ENCODE measurements around the gene UBE3C. TPM values are rescaled to one million over a fixed set of nuclear protein-coding genes. Genes with fewer than 3 reads are reported as not detected.
A peak's percentile ranks its signal among the peaks of the same experiment; 100 is the strongest.

Gene UBE3C
- total and polyA plus RNA-seq, 7 experiments from 2014 or later: 21.3 to 64.6 (median 53.9) TPM

- Histone ChIP-seq H3K27ac (ENCODE audit: low read depth, low read length) (no peak overlapping the region), H3K4me1 (ENCODE audit: control insufficient read depth in 2 of 2, insufficient read depth in 2 of 2, low read length in 2 of 2) (peaks cover 37 to 42% of the 10 kb centered on the region in 2 donors), H3K27me3 (ENCODE audit: control insufficient read depth in 2 of 2, insufficient read depth in 2 of 2, low read length in 2 of 2) (no peaks in the 10 kb centered on the region), H3K36me3 (ENCODE audit: control insufficient read depth in 2 of 3, insufficient read depth in 3 of 3, low read length in 3 of 3) (peaks cover 0 to 9% (median 0%) of the 10 kb centered on the region in 3 experiments), H3K9me3 (ENCODE audit: control insufficient read depth in 2 of 3, low read length in 3 of 3) (no peaks in the 10 kb centered on the region), H3K4me3 (ENCODE audit: low read length) (no peak overlapping the region)
- H3K4me1 Mint-ChIP-seq: peaks cover 44 to 91% (median 87%) of the 10 kb centered on the region in 7 donors
- ATAC-seq (no peak), DNase-seq (peak in 1 of 9 donors; percentile 15)
- H3K27me3 Mint-ChIP-seq: no peaks in the 10 kb centered on the region
- H3K9me3 Mint-ChIP-seq: no peaks in the 10 kb centered on the region
- intact Hi-C loops (cut with micrococcal nuclease): loop anchor here (5.0 to 10.0 kb wide), 2 partner anchors 499 to 1559 kb away; partner anchors contain the start of genes NCAPG2 (in 1 of the 2) and RNF32 (in 1 of the 2)
- H3K27ac Mint-ChIP-seq: peak overlapping the region in 4 of 9 donors; percentile 17 to 49 (median 32)
- POLR2A ChIA-PET: no interaction called here
- peak overlapping the region in 8 of 10 donors; percentile 3 to 51 (median 45) for H3K4me3 Mint-ChIP-seq
- peaks cover 4 to 43% (median 26%) of the 10 kb centered on the region in 5 donors for H3K36me3 Mint-ChIP-seq
- CTCF ChIA-PET: interaction anchor here (0.6 kb wide), 1 partner anchor 158 kb away, joined by 3 read pairs; no protein-coding TSS in a partner anchor
Measured at GRCh38 chr7:157143788-157144187, 5.1 kb downstream of the UBE3C start.

GRCh38 chr7:157149317-157149716, 10.6 kb downstream of the UBE3C start:
- no peaks in the 10 kb centered on the region for H3K9me3 ChIP-seq (ENCODE audit: control insufficient read depth in 2 of 3, low read length in 3 of 3)
- H3K4me3 Mint-ChIP-seq: peak overlapping the region in 3 of 10 donors; percentile 21 to 35 (median 27)
- H3K4me1 ChIP-seq (ENCODE audit: control insufficient read depth in 2 of 2, insufficient read depth in 2 of 2, low read length in 2 of 2): peaks cover 0 to 9% of the 10 kb centered on the region in 2 donors
- no peak overlapping the region for H3K27ac ChIP-seq (ENCODE audit: low read depth, low read length)
- ATAC-seq (no peak), DNase-seq (no peak)
- peaks cover 0 to 37% (median 15%) of the 10 kb centered on the region in 5 donors for H3K36me3 Mint-ChIP-seq
- no peaks in the 10 kb centered on the region for H3K9me3 Mint-ChIP-seq
- CTCF ChIA-PET: no interaction called here
- no peaks in the 10 kb centered on the region for H3K27me3 Mint-ChIP-seq
- POLR2A ChIA-PET: no interaction called here
- H3K4me1 Mint-ChIP-seq: peaks cover 40 to 88% (median 85%) of the 10 kb centered on the region in 7 donors
- intact Hi-C loops (cut with micrococcal nuclease): loop anchor here in 1 of 2 donors (10.0 kb wide), 1 partner anchor 505 kb away; the partner anchor contains the start of gene RNF32
- no peak overlapping the region for H3K4me3 ChIP-seq (ENCODE audit: low read length)
- no peaks in the 10 kb centered on the region for H3K27me3 ChIP-seq (ENCODE audit: control insufficient read depth in 2 of 2, insufficient read depth in 2 of 2, low read length in 2 of 2)
- H3K27ac Mint-ChIP-seq: no peak overlapping the region
- H3K36me3 ChIP-seq (ENCODE audit: control insufficient read depth in 2 of 3, insufficient read depth in 3 of 3, low read length in 3 of 3): peaks cover 0 to 3% (median 0%) of the 10 kb centered on the region in 3 experiments

GRCh38 chr7:157150882-157151281, 12.2 kb downstream of the UBE3C start:
- intact Hi-C loops (cut with micrococcal nuclease): no loop called here
- ATAC-seq (no peak), DNase-seq (no peak)
- ChIA-PET POLR2A (no interaction called here), CTCF (no interaction called here)
- Histone ChIP-seq H3K27me3 (ENCODE audit: control insufficient read depth in 2 of 2, insufficient read depth in 2 of 2, low read length in 2 of 2) (no peaks in the 10 kb centered on the region), H3K36me3 (ENCODE audit: control insufficient read depth in 2 of 3, insufficient read depth in 3 of 3, low read length in 3 of 3) (peaks cover 0 to 3% (median 0%) of the 10 kb centered on the region in 3 experiments), H3K4me1 (ENCODE audit: control insufficient read depth in 2 of 2, insufficient read depth in 2 of 2, low read length in 2 of 2) (peaks cover 0 to 9% of the 10 kb centered on the region in 2 donors), H3K4me3 (ENCODE audit: low read length) (no peak overlapping the region), H3K27ac (ENCODE audit: low read depth, low read length) (no peak overlapping the region), H3K9me3 (ENCODE audit: control insufficient read depth in 2 of 3, low read length in 3 of 3) (no peaks in the 10 kb centered on the region)
- peak overlapping the region in 2 of 10 donors; percentile 12 to 17 for H3K4me3 Mint-ChIP-seq
- H3K27me3 Mint-ChIP-seq: no peaks in the 10 kb centered on the region
- H3K4me1 Mint-ChIP-seq: peaks cover 42 to 89% (median 85%) of the 10 kb centered on the region in 7 donors
- peak overlapping the region in 2 of 9 donors; percentile 22 to 35 for H3K27ac Mint-ChIP-seq
- H3K9me3 Mint-ChIP-seq: no peaks in the 10 kb centered on the region
- H3K36me3 Mint-ChIP-seq: peaks cover 0 to 35% (median 9%) of the 10 kb centered on the region in 5 donors

GRCh38 chr7:157151626-157152339, 13.1 kb downstream of the UBE3C start:
- H3K27me3 Mint-ChIP-seq: no peaks in the 10 kb centered on the region
- peaks cover 38 to 89% (median 85%) of the 10 kb centered on the region in 7 donors for H3K4me1 Mint-ChIP-seq

GRCh38 chr7:157152391-157152937, 13.7 kb downstream of the UBE3C start:
- Mint-ChIP-seq H3K27ac (peak overlapping the region in 4 of 9 donors; percentile 9 to 54 (median 43)), H3K4me3 (peak overlapping the region in 2 of 10 donors; percentile 16 to 20), H3K9me3 (no peaks in the 10 kb centered on the region), H3K36me3 (peaks cover 0 to 27% (median 4%) of the 10 kb centered on the region in 5 donors), H3K4me1 (peaks cover 34 to 89% (median 83%) of the 10 kb centered on the region in 7 donors), H3K27me3 (no peaks in the 10 kb centered on the region)
- no peaks in the 10 kb centered on the region for H3K27me3 ChIP-seq (ENCODE audit: control insufficient read depth in 2 of 2, insufficient read depth in 2 of 2, low read length in 2 of 2)
- no peak overlapping the region for H3K4me3 ChIP-seq (ENCODE audit: low read length)
- H3K4me1 ChIP-seq (ENCODE audit: control insufficient read depth in 2 of 2, insufficient read depth in 2 of 2, low read length in 2 of 2): peaks cover 0 to 4% of the 10 kb centered on the region in 2 donors
- no peaks in the 10 kb centered on the region for H3K9me3 ChIP-seq (ENCODE audit: control insufficient read depth in 2 of 3, low read length in 3 of 3)
- peaks cover 0 to 3% (median 0%) of the 10 kb centered on the region in 3 experiments for H3K36me3 ChIP-seq (ENCODE audit: control insufficient read depth in 2 of 3, insufficient read depth in 3 of 3, low read length in 3 of 3)
- intact Hi-C loops (cut with micrococcal nuclease): no loop called here
- ATAC-seq (no peak), DNase-seq (no peak)
- POLR2A ChIA-PET: no interaction called here
- H3K27ac ChIP-seq (ENCODE audit: low read depth, low read length): no peak overlapping the region
- CTCF ChIA-PET: no interaction called here

More at GRCh38 chr7:157151626-157152339, 13.1 kb downstream of the UBE3C start:
- Mint-ChIP-seq H3K9me3 (no peaks in the 10 kb centered on the region), H3K36me3 (peaks cover 0 to 29% (median 5%) of the 10 kb centered on the region in 5 donors), H3K4me3 (peak overlapping the region in 4 of 10 donors; percentile 16 to 35 (median 18)), H3K27ac (peak overlapping the region in 6 of 9 donors; percentile 32 to 88 (median 47))
- no peaks in the 10 kb centered on the region for H3K27me3 ChIP-seq (ENCODE audit: control insufficient read depth in 2 of 2, insufficient read depth in 2 of 2, low read length in 2 of 2)
- H3K4me1 ChIP-seq (ENCODE audit: control insufficient read depth in 2 of 2, insufficient read depth in 2 of 2, low read length in 2 of 2): peaks cover 0 to 9% of the 10 kb centered on the region in 2 donors
- H3K9me3 ChIP-seq (ENCODE audit: control insufficient read depth in 2 of 3, low read length in 3 of 3): no peaks in the 10 kb centered on the region
- no peak overlapping the region for H3K4me3 ChIP-seq (ENCODE audit: low read length)
- ChIA-PET CTCF (no interaction called here), POLR2A (no interaction called here)
- no peak for ATAC-seq
- no peak for DNase-seq
- no peak overlapping the region for H3K27ac ChIP-seq (ENCODE audit: low read depth, low read length)
- intact Hi-C loops (cut with micrococcal nuclease): no loop called here
- H3K36me3 ChIP-seq (ENCODE audit: control insufficient read depth in 2 of 3, insufficient read depth in 3 of 3, low read length in 3 of 3): peaks cover 0 to 3% (median 0%) of the 10 kb centered on the region in 3 experiments

GRCh38 chr7:157153260-157153659, 14.5 kb downstream of the UBE3C start:
- Mint-ChIP-seq H3K4me1 (peaks cover 31 to 86% (median 80%) of the 10 kb centered on the region in 7 donors), H3K36me3 (peaks cover 0 to 24% (median 2%) of the 10 kb centered on the region in 5 donors), H3K9me3 (no peaks in the 10 kb centered on the region), H3K27ac (peak overlapping the region in 2 of 9 donors; percentile 24 to 51), H3K4me3 (peak overlapping the region in 1 of 10 donors; percentile 26), H3K27me3 (no peaks in the 10 kb centered on the region)
- no peak overlapping the region for H3K27ac ChIP-seq (ENCODE audit: low read depth, low read length)
- no peak for DNase-seq
- H3K4me3 ChIP-seq (ENCODE audit: low read length): no peak overlapping the region
- no peaks in the 10 kb centered on the region for H3K27me3 ChIP-seq (ENCODE audit: control insufficient read depth in 2 of 2, insufficient read depth in 2 of 2, low read length in 2 of 2)
- intact Hi-C loops (cut with micrococcal nuclease): no loop called here
- H3K9me3 ChIP-seq (ENCODE audit: control insufficient read depth in 2 of 3, low read length in 3 of 3): no peaks in the 10 kb centered on the region
- ATAC-seq: no peak
- H3K36me3 ChIP-seq (ENCODE audit: control insufficient read depth in 2 of 3, insufficient read depth in 3 of 3, low read length in 3 of 3): peaks cover 0 to 3% (median 0%) of the 10 kb centered on the region in 3 experiments
- H3K4me1 ChIP-seq (ENCODE audit: control insufficient read depth in 2 of 2, insufficient read depth in 2 of 2, low read length in 2 of 2): peaks cover 0 to 2% of the 10 kb centered on the region in 2 donors
- CTCF ChIA-PET: no interaction called here
- POLR2A ChIA-PET: no interaction called here
